ENCODE results near the gene ACIN1. TPM values are rescaled to one million over a fixed set of nuclear protein-coding genes. Genes with fewer than 3 reads are reported as not detected.

ACIN1 gene
- total and polyA plus RNA-seq, 8 donors = 137 to 380 (median 332) TPM

DNA sequence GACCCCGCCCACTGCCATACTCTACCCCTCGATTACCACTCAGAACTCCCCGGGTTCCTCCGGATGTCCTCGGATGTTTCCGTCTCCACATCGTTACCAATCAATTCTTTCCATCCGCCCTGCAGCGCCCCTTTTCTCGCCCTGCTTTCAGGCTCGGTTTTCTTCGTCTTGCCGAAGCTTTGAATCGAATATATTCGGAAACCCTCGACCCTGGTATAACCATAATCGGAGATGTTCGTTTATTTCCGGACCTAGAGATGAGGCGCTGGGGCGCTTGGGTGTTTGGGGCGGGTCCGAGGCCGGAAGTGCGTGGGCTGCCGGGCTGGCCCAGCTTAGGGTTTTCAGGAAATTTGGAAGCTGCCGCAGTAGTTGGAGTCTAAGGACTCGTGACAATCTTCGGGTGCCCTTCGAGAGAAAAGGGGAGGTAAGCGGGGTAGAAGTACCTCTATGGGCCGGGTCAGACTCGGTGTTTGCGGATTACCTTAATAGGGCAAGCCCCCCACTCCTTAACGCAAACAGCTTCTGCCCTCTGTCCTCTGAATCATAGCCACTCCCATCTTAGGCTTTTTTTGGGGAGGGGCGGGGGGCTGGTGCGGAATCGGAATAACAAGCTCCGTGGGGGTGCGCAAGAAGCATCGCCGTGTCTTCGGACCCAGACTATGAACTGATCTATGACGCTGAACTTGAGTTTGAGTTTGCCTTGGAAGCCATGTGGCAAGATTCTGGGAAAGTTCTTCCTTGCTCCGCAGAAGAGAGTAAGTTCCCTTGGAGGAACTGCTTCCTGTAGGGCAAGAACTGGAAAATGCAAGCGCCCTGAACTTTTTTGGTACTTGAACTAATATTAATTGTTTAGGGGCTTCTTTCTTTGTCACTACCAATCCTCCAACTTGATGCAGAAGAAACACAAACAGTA is 516 bp upstream of the ACIN1 start, which contains the start of gene C14orf119:
C14orf119 (plus strand) TSS at position 310 of the 913 bp plus-strand sequence. CDS start 2,154 bp downstream, outside the sequence.
- Histone ChIP-seq H3K27me3 (no peaks in the 10 kb centered on the region), H3K36me3 (peaks cover 0 to 47% of the 10 kb centered on the region in 2 donors), H3K27ac (peak within 1 kb of the TSS; percentile 96 to 98), H3K9me3 (no peaks in the 10 kb centered on the region), H3K4me1 (peaks cover 15 to 72% of the 10 kb centered on the region in 2 donors), H3K4me3 (peak within 1 kb of the TSS; percentile 79 to 93)
- TF ChIP-seq, protein P1, sequence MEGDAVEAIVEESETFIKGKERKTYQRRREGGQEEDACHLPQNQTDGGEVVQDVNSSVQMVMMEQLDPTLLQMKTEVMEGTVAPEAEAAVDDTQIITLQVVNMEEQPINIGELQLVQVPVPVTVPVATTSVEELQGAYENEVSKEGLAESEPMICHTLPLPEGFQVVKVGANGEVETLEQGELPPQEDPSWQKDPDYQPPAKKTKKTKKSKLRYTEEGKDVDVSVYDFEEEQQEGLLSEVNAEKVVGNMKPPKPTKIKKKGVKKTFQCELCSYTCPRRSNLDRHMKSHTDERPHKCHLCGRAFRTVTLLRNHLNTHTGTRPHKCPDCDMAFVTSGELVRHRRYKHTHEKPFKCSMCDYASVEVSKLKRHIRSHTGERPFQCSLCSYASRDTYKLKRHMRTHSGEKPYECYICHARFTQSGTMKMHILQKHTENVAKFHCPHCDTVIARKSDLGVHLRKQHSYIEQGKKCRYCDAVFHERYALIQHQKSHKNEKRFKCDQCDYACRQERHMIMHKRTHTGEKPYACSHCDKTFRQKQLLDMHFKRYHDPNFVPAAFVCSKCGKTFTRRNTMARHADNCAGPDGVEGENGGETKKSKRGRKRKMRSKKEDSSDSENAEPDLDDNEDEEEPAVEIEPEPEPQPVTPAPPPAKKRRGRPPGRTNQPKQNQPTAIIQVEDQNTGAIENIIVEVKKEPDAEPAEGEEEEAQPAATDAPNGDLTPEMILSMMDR (IDR thresholded peaks at IDR 0.05) = no peak
- peak; percentile 95 to 100 (median 100) for DNase-seq
- intact Hi-C loops (cut with DNase I) = no loop called here
- ATAC-seq = peak; percentile 93

DNA sequence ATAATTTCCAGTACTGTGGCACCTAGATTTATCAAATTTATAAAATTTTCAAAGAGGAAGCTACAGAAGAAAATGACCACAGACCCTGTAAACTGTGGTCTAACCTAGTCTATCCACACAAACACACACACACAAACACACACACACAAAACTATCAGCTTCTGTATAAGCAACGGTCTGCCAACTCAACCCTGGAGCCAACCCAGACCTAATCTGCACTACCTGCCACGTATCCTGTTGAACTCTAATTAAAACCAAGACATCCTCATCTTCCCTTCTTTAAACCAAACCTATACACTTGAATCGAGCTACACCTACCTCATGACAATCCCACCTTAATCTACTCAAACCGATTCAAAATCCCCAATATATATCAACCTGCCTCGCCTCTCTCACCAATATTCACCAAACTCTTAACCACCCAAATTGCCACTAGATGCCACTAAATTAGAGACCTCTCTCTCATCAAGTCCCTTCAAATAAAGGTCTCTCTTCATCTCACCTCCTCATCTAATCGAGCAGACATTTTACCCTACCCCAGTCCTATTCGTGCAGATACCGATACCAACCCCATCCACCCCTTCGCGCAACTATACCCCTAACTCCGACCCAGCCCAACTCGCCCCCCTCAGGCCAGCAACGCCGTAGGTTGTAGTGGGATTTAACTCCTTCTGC is 808 bp downstream of the ACIN1 start:
- ATAC-seq = no peak

DNA sequence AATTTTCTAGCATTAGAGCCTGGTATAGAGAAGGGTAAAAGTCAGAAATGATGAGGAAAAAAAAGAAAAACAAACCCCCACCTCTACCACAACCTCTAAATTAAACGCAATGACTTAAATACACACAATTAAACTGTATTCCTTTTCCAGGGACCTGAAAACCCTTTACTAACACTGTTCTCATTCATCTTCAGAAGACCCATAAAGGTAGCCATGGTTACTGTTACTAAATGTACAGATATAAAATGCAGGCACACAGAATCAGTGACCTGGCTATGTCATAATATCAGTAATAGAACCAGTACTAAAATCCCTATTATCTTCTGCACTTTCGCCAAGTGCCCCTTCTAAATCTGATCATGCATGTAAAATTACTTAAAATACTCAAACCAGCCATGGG is 1.4 kb downstream of the ACIN1 start:
- Histone ChIP-seq H3K4me1 (peaks cover 15 to 68% of the 10 kb centered on the region in 2 donors), H3K27me3 (no peaks in the 10 kb centered on the region), H3K27ac (no peak overlapping the region), H3K4me3 (peak overlapping the region; percentile 79 to 93), H3K9me3 (no peaks in the 10 kb centered on the region), H3K36me3 (peaks cover 2 to 59% of the 10 kb centered on the region in 2 donors)
- ATAC-seq (no peak), DNase-seq (no peak)
- TF ChIP-seq, protein P1 (IDR thresholded peaks at IDR 0.05) = no peak
- intact Hi-C loops (cut with DNase I) = no loop called here

More for the DNA sequence above, 808 bp downstream of the ACIN1 start:
- peaks cover under 1 to 59% of the 10 kb centered on the region in 2 donors for H3K36me3 ChIP-seq
- peak overlapping the region; percentile 79 to 93 for H3K4me3 ChIP-seq
- no peaks in the 10 kb centered on the region for H3K27me3 ChIP-seq
- H3K9me3 ChIP-seq = no peaks in the 10 kb centered on the region
- peaks cover 15 to 74% of the 10 kb centered on the region in 2 donors for H3K4me1 ChIP-seq
- no peak for DNase-seq
- TF ChIP-seq, protein P1 (IDR thresholded peaks at IDR 0.05) = no peak
- H3K27ac ChIP-seq = peak overlapping the region; percentile 96 to 98
- intact Hi-C loops (cut with DNase I) = no loop called here

DNA sequence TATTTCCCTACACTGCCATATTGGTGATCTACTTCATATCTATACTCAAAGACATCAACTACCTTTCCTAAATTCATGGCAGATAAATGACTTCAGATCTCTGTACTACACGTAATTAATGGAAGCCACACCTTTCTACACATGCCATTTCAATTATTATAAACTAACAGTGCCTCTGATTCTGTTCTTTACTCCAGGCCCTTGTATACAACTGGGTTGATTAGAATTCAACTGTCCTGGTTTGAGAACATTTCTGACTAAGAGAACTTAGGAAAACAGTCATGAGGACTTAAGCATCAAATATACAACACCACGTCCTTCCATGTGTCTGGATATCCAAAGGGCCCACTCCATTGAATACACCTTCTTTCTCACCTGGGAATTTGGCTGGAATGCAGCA is 1.8 kb downstream of the ACIN1 start:
- ATAC-seq (no peak), DNase-seq (no peak)
- intact Hi-C loops (cut with DNase I) = no loop called here
- TF ChIP-seq, protein P1 (IDR thresholded peaks at IDR 0.05) = no peak
- H3K36me3 ChIP-seq = peaks cover 2 to 59% of the 10 kb centered on the region in 2 donors
- H3K27me3 ChIP-seq = no peaks in the 10 kb centered on the region
- H3K9me3 ChIP-seq = no peaks in the 10 kb centered on the region
- peak overlapping the region in 1 of 2 donors; percentile 93 for H3K4me3 ChIP-seq
- peaks cover 15 to 64% of the 10 kb centered on the region in 2 donors for H3K4me1 ChIP-seq
- H3K27ac ChIP-seq = no peak overlapping the region

Data from left lung (tissue), 10 donors.